Measurements from ENCODE around the gene FAM193B. TPM values are rescaled to one million over a fixed set of nuclear protein-coding genes. Genes with fewer than 3 reads are reported as not detected.

FAM193B gene
- total RNA-seq, 1 experiment from 2014 or later, result 58.5 TPM

DNA sequence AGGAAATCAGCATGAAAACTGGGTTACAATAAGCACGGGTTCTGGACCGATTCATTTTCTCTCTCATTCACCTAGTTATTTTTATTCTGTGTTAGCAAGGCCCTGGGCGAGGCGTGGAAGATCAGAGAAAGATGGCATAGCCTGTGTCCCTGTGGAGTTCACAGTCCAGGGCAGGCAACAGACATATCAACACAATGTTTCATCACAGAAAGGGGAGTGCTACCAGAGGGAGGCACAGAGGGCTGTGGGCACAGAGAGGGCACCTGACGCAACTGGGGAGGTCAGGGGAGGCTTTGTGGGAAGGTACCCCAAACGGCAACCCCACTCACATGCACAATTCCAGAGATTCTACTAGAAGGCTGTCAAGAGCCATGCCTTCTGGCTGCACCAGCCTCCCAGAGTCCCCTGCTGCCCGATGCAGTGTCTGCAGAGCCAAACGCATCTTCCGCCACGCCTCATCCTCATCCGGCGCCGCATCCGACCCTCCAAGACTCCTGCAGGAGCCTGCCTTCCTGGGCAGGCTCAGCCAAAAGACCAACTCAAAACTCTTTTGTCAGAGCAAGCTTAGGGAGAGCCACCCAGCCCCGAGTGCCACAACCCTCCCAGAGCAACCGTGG is 1.4 kb downstream of the FAM193B start:
- H3K27ac ChIP-seq (ENCODE audit: low read length), result peak overlapping the region; percentile 74
- H3K9me3 ChIP-seq (ENCODE audit: control insufficient read depth, insufficient read depth, low read depth, low read length), result no peaks in the 10 kb centered on the region
- ATAC-seq (0 out of 2 replicates have a peak, but pooled peaks have one; percentile 4), DNase-seq (ENCODE audit: low read depth, low spot score) (no peak)
- BruUV-seq (replicated peaks), result no TSS peak
- peaks cover 21% of the 10 kb centered on the region for H3K4me1 ChIP-seq (ENCODE audit: control insufficient read depth, insufficient read depth, low read length)
- H3K4me3 ChIP-seq (ENCODE audit: low read depth in 2 of 2, low read length in 2 of 2), result peak overlapping the region; percentile 79 to 86
- TF ChIP-seq TCF7L2 (IDR thresholded peaks at IDR 0.05; ENCODE audit: low read depth, low read length) (no peak), POLR2AphosphoS5 (IDR thresholded peaks at IDR 0.05; ENCODE audit: low read depth, low read length) (no peak)
- TF ChIP-seq, protein P1, sequence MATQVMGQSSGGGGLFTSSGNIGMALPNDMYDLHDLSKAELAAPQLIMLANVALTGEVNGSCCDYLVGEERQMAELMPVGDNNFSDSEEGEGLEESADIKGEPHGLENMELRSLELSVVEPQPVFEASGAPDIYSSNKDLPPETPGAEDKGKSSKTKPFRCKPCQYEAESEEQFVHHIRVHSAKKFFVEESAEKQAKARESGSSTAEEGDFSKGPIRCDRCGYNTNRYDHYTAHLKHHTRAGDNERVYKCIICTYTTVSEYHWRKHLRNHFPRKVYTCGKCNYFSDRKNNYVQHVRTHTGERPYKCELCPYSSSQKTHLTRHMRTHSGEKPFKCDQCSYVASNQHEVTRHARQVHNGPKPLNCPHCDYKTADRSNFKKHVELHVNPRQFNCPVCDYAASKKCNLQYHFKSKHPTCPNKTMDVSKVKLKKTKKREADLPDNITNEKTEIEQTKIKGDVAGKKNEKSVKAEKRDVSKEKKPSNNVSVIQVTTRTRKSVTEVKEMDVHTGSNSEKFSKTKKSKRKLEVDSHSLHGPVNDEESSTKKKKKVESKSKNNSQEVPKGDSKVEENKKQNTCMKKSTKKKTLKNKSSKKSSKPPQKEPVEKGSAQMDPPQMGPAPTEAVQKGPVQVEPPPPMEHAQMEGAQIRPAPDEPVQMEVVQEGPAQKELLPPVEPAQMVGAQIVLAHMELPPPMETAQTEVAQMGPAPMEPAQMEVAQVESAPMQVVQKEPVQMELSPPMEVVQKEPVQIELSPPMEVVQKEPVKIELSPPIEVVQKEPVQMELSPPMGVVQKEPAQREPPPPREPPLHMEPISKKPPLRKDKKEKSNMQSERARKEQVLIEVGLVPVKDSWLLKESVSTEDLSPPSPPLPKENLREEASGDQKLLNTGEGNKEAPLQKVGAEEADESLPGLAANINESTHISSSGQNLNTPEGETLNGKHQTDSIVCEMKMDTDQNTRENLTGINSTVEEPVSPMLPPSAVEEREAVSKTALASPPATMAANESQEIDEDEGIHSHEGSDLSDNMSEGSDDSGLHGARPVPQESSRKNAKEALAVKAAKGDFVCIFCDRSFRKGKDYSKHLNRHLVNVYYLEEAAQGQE (IDR thresholded peaks at IDR 0.05; ENCODE audit: insufficient read depth in 1 of 2, low read depth in 2 of 2, low read length in 1 of 2), result no peak
- TF ChIP-seq, protein P2, sequence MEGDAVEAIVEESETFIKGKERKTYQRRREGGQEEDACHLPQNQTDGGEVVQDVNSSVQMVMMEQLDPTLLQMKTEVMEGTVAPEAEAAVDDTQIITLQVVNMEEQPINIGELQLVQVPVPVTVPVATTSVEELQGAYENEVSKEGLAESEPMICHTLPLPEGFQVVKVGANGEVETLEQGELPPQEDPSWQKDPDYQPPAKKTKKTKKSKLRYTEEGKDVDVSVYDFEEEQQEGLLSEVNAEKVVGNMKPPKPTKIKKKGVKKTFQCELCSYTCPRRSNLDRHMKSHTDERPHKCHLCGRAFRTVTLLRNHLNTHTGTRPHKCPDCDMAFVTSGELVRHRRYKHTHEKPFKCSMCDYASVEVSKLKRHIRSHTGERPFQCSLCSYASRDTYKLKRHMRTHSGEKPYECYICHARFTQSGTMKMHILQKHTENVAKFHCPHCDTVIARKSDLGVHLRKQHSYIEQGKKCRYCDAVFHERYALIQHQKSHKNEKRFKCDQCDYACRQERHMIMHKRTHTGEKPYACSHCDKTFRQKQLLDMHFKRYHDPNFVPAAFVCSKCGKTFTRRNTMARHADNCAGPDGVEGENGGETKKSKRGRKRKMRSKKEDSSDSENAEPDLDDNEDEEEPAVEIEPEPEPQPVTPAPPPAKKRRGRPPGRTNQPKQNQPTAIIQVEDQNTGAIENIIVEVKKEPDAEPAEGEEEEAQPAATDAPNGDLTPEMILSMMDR (IDR thresholded peaks at IDR 0.05), result no peak
- intact Hi-C loops (cut with micrococcal nuclease; ENCODE audit: unreplicated experiment), result no loop called here
- H3K36me3 ChIP-seq (ENCODE audit: control insufficient read depth, insufficient read depth, low read length), result no peaks in the 10 kb centered on the region; the same call in 1 of the 2 replicates
- POLR2A ChIA-PET, result no interaction called here
- in situ Hi-C loops (cut with HindIII; ENCODE audit: low pct_unique_long_range_greater_than_20kb, low sequenced_read_pairs), result no loop called here
- H3K27me3 ChIP-seq (ENCODE audit: control insufficient read depth, insufficient read depth, low read length), result no peaks in the 10 kb centered on the region
- CTCF ChIA-PET, result no interaction called here

DNA sequence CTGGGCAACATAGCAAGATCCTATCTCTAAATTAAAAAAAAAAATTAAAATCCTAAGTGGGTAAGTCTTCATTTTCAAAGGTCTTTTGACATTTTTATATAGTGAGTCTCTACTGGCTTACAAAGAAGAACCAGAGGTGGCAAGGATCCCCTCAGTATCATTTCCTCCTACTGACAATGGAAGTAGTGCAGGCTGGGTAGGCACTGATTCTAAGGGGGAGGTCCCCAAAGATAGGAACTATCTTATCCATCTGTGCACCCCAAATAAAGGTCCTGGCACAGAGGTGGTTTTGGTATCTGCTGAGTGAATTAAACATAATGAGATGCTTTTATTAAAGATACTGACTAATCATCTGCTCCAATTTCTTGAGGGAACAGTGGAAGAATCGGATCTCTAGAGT is 4.2 kb downstream of the FAM193B start:
- Histone ChIP-seq H3K9me3 (ENCODE audit: control insufficient read depth, insufficient read depth, low read depth, low read length) (no peaks in the 10 kb centered on the region), H3K4me3 (ENCODE audit: low read depth in 2 of 2, low read length in 2 of 2) (no peak overlapping the region), H3K27me3 (ENCODE audit: control insufficient read depth, insufficient read depth, low read length) (no peaks in the 10 kb centered on the region), H3K27ac (ENCODE audit: low read length) (no peak overlapping the region), H3K36me3 (ENCODE audit: control insufficient read depth, insufficient read depth, low read length) (no peaks in the 10 kb centered on the region; the same call in 1 of the 2 replicates), H3K4me1 (ENCODE audit: control insufficient read depth, insufficient read depth, low read length) (peaks cover 35% of the 10 kb centered on the region)
- ChIA-PET POLR2A (no interaction called here), CTCF (no interaction called here)
- no TSS peak for BruUV-seq (replicated peaks)
- in situ Hi-C loops (cut with HindIII; ENCODE audit: low pct_unique_long_range_greater_than_20kb, low sequenced_read_pairs) (no loop called here), intact Hi-C loops (cut with micrococcal nuclease; ENCODE audit: unreplicated experiment) (no loop called here)
- DNase-seq (ENCODE audit: low read depth, low spot score) (no peak), ATAC-seq (no peak)
- TF ChIP-seq, protein P2 (IDR thresholded peaks at IDR 0.05), result no peak
- TF ChIP-seq SIN3A (IDR thresholded peaks at IDR 0.05; ENCODE audit: borderline replicate concordance, insufficient read depth, low read depth, low read length) (no peak), TCF7L2 (IDR thresholded peaks at IDR 0.05; ENCODE audit: low read depth, low read length) (no peak), POLR2AphosphoS5 (IDR thresholded peaks at IDR 0.05; ENCODE audit: low read depth, low read length) (no peak)

Data from Panc1 (cell line).